Spinal cord (tissue), 10 donors: ENCODE data around the gene EFHB. TPM values are rescaled to one million over a fixed set of nuclear protein-coding genes. Genes with fewer than 3 reads are reported as not detected.
"Not testable (repeated sequence)": the region's sequence is repeated elsewhere in the genome, so short reads cannot be mapped to it uniquely, and the experiment has no call there.

Experiments
- DNase-seq, 6 donors: peaks; one replicate each; pipeline versions ENCODE4 v3.0.0 to v3.0.0-alpha.2; 2013 to 2015; ENCODE audit warnings: low spot score in 6 of 6, low read depth in 4 of 6
- H3K27ac ChIP-seq: one replicate; pipeline ENCODE4 v1.5.1; 2013; ENCODE audit warnings: low read depth, low read length, control low read depth
- H3K27me3 ChIP-seq: one replicate; pipeline ENCODE4 v1.6.1; 2013; ENCODE audit warnings: low read length; ENCODE audit not compliant: control insufficient read depth, insufficient read depth
- H3K36me3 ChIP-seq: one replicate; pipeline ENCODE4 v1.6.1; 2013; ENCODE audit warnings: low read length; ENCODE audit not compliant: control insufficient read depth, insufficient read depth
- H3K4me1 ChIP-seq: one replicate; pipeline ENCODE4 v1.6.1; 2013; ENCODE audit warnings: low read length; ENCODE audit not compliant: control insufficient read depth, insufficient read depth
- H3K4me3 ChIP-seq: one replicate; pipeline ENCODE4 v1.5.1; 2013; ENCODE audit warnings: low read depth, low read length, control low read depth
- H3K9me3 ChIP-seq: one replicate; pipeline ENCODE4 v1.6.1; 2013; ENCODE audit warnings: low read length; ENCODE audit not compliant: control insufficient read depth, insufficient read depth
- WGBS: methylation state at CpG from one replicate; pipeline ENCODE4 v1.1.5; 2013; ENCODE audit warnings: missing lambda C conversion rate; ENCODE audit not compliant: insufficient coverage; 5-methylcytosine and 5-hydroxymethylcytosine counted together
- polyA plus RNA-seq, 2 donors: library from polyadenylated mRNA; unstranded; fragments of 120-200 nt; gene quantifications; one replicate each; pipeline ENCODE4 v1.2.1, GENCODE V29; 2013; ENCODE audit not compliant: insufficient read length in 2 of 2
- total RNA-seq, 2 donors: library from RNA; depleted of rRNA in 1 of 2; stranded (reverse); fragments of 120-200 nt in 1 of 2; fragments of >200 nt in 1 of 2; gene quantifications; one replicate each; pipeline versions ENCODE4 v1.2.3 to v1.2.4, GENCODE V29; 2013 to 2014
- donor health status: healthy.

EFHB gene
- total and polyA plus RNA-seq, 4 donors = 3.4 to 7.4 (median 7.1) TPM

- H3K4me1 ChIP-seq, H3K4me3 ChIP-seq, H3K9me3 ChIP-seq, DNase-seq, H3K27ac ChIP-seq, H3K27me3 ChIP-seq, H3K36me3 ChIP-seq: not testable (repeated sequence)
- WGBS = 91% methylated on average over 4 of the region's 7 CpGs
These were observed 34.2 kb downstream of the EFHB start for GRCh38 chr3:19899833-19900232.

DNA sequence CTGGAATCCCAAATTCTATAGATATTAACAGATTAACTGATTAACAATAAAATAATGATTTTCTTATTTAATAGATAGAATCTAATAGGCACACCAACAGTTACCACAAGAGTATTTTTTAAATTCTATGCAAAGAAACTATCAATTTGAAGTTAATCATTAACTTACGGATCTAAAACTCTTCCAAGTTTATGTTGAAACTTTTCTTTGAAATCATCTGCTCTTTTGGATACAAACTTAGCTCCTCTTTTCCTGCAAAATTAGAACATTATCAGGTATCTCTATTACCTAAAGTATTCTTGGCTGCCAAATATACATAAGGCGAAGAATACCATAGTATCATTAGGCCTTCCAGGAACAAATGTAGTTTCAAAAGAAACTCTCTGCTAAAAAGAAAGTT is 34.8 kb downstream of the EFHB start:
- Histone ChIP-seq H3K36me3 (no peaks in the 10 kb centered on the region), H3K9me3 (no peaks in the 10 kb centered on the region), H3K4me1 (no peaks in the 10 kb centered on the region), H3K27ac (no peak overlapping the region), H3K27me3 (no peaks in the 10 kb centered on the region), H3K4me3 (no peak overlapping the region)
- no peak for DNase-seq
- WGBS = no CpG with 5 or more reads among the region's 2 CpGs

GRCh38 chr3:19898721-19899120 is 35.3 kb downstream of the EFHB start:
- H3K9me3 ChIP-seq = no peaks in the 10 kb centered on the region
- H3K27ac ChIP-seq = no peak overlapping the region
- no peaks in the 10 kb centered on the region for H3K36me3 ChIP-seq
- H3K4me1 ChIP-seq = no peaks in the 10 kb centered on the region
- H3K4me3 ChIP-seq = no peak overlapping the region
- no CpG with 5 or more reads among the region's 2 CpGs for WGBS
- no peaks in the 10 kb centered on the region for H3K27me3 ChIP-seq
- peak in 1 of 6 donors; percentile 35 for DNase-seq

DNA sequence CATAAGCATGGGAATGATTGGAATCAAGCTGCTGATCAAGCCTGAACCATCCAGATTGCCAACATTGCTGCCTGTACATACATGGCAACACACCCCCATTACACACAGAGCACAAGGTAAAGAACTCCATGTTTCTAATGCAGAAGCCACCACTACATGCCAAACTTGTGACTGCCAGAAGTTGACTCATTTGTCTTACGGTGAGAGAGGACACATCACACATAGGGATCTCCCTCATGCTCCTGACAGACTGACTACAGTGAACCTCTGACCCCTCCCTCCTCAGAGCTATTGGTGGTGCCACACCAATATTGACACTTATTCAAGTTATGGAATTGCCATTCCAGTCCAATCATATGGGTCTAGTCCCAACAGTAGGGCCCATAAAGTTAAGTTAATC is 42.3 kb downstream of the EFHB start:
- Histone ChIP-seq H3K4me1 (peaks cover 6% of the 10 kb centered on the region), H3K36me3 (no peaks in the 10 kb centered on the region), H3K27ac (no peak overlapping the region), H3K9me3 (no peaks in the 10 kb centered on the region), H3K4me3 (no peak overlapping the region), H3K27me3 (no peaks in the 10 kb centered on the region)
- no peak for DNase-seq
- WGBS = 100% methylated on average over 1 of the region's 1 CpG

GRCh38 chr3:19888428-19889152 is 45.4 kb downstream of the EFHB start:
- 100% methylated on average over 1 of the region's 5 CpGs for WGBS
- H3K36me3 ChIP-seq = no peaks in the 10 kb centered on the region
- H3K4me3 ChIP-seq = no peak overlapping the region
- H3K9me3 ChIP-seq = no peaks in the 10 kb centered on the region
- DNase-seq = no peak
- H3K27me3 ChIP-seq = no peaks in the 10 kb centered on the region
- H3K4me1 ChIP-seq = peaks cover 6% of the 10 kb centered on the region
- peak overlapping the region; percentile 82 for H3K27ac ChIP-seq

GRCh38 chr3:19887122-19887521 is 46.9 kb downstream of the EFHB start:
- not testable (repeated sequence) for DNase-seq, H3K27me3 ChIP-seq, H3K9me3 ChIP-seq, H3K27ac ChIP-seq, H3K4me1 ChIP-seq, H3K36me3 ChIP-seq, H3K4me3 ChIP-seq
- WGBS = 100% methylated on average over 1 of the region's 4 CpGs

DNA sequence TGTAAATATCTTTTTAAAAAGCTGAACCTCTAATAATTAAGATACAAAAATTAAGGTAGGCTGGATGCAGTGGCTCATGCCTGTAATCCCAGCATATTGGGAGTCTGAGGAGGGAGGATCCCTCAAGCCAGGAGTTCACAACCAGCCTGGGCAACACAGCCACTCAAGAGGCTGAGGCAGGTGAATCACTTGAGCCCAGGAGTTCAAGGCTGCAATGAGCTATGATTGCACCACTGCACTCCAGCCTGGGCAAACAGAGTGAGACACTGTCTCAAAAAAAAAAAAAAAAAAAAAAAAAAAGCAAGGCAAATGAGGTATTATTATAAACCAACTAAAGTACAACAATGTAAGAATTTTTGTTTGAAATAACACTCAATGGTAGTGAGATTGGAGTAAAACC is 47.6 kb downstream of the EFHB start:
- H3K27me3 ChIP-seq = no peaks in the 10 kb centered on the region
- H3K9me3 ChIP-seq = no peaks in the 10 kb centered on the region
- peaks cover 6% of the 10 kb centered on the region for H3K4me1 ChIP-seq
- H3K36me3 ChIP-seq = no peaks in the 10 kb centered on the region
- H3K4me3 ChIP-seq = no peak overlapping the region
- DNase-seq = no peak
- H3K27ac ChIP-seq = no peak overlapping the region

DNA sequence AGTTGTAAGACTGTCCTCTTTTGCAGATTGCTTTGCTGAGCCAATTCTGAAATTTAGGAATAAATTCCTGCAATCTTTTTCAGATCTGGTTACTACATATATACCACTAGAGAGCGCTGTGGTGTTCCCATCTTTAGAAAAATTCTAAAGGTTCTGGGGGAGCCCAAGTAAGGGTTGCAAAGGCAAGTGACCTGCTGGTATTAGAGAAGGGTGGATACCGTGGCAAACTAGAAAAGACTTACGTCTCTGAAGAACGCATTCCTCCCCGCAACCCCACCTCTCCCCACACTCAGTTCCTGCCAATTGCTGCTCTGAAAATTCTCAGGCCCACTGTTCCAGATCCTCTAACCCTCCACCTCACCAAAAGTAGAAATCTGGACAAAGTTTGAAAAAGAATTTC is 48.5 kb downstream of the EFHB start:
- no peaks in the 10 kb centered on the region for H3K9me3 ChIP-seq
- peak in 2 of 6 donors; percentile 17 to 18 for DNase-seq
- no peaks in the 10 kb centered on the region for H3K27me3 ChIP-seq
- no peak overlapping the region for H3K27ac ChIP-seq
- no peak overlapping the region for H3K4me3 ChIP-seq
- peaks cover 6% of the 10 kb centered on the region for H3K4me1 ChIP-seq
- 90% methylated on average over 3 of the region's 5 CpGs for WGBS
- H3K36me3 ChIP-seq = no peaks in the 10 kb centered on the region

DNA sequence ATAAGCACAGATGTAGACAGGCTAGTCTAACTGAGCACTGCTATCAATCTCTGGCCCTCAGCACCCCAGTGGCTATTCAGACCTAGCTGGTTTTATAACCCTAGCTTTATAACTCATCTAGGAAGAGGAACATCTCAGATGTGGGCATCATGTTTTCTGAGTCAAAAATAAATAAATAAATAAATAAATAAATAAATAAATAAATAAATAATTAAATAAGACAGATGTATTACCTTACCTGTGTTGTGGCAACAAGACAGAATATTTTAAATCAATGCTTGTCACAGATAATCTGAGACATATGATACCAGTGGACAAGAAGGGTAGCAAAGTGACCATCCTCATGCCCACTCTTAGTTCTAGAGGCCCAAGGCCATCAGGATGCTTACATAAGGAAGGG is 52.2 kb downstream of the EFHB start:
- H3K4me1 ChIP-seq = no peaks in the 10 kb centered on the region
- H3K4me3 ChIP-seq = no peak overlapping the region
- no peaks in the 10 kb centered on the region for H3K27me3 ChIP-seq
- no peak overlapping the region for H3K27ac ChIP-seq
- no peaks in the 10 kb centered on the region for H3K9me3 ChIP-seq
- H3K36me3 ChIP-seq = no peaks in the 10 kb centered on the region
- no peak for DNase-seq

DNA sequence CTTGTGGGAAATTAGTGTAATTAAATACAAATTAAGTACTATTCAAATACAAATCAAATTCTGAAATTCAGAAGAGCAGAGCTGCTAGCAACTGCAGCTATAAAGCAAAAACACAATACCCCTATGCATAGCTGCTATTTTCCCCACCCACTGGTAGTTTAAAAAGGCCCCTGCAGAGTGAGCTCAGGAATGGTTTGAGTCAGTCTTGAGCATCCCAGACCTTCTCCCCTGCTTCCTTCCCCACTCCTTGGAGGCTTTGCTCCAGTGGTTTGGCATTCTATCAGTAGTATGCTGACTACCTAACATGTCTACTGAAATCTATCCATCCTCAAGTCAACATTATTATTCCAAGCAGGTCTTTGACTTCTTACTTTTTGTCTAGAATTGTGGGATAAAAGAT is 53.0 kb downstream of the EFHB start:
- H3K4me3 ChIP-seq = no peak overlapping the region
- no peaks in the 10 kb centered on the region for H3K4me1 ChIP-seq
- H3K9me3 ChIP-seq = no peaks in the 10 kb centered on the region
- H3K27ac ChIP-seq = no peak overlapping the region
- no peak for DNase-seq
- no peaks in the 10 kb centered on the region for H3K36me3 ChIP-seq
- no peaks in the 10 kb centered on the region for H3K27me3 ChIP-seq
